ENCODE measurements around the gene SNAPC4. TPM values are rescaled to one million over a fixed set of nuclear protein-coding genes. Genes with fewer than 3 reads are reported as not detected.

The SNAPC4 gene
- polyA plus RNA-seq, 1 experiment, result 1.7 TPM

DNA sequence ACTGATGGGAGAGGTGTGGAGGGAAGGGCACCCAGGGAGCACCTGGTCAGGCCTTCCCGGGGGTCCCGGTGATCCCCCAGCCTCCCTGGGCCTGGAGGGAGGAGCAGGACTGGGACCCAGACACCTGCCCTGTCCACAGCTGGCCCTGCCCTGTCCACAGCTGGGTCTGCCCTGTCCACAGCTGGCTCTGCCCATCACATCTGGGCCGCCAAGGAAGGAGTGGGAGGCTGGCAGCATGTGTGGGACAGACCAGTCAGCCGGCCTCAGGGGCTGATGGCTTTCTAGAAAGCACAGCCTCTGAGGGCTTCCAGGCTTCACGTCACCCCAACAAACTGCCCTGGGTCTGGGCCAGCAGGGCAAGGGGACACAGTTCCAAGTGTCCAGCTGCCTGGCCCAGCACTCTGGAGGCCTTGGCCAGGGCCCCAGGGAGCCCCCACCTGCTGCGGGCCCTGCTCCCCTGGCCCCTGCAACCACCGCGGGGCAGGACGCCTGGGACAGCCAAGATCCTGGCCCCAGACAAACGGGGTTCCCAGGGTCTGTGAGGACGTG, 48.6 kb downstream of the SNAPC4 start:
- H3K4me3 ChIP-seq (ENCODE audit: low read depth, low read length), result no peak overlapping the region
- peaks cover 45% of the 10 kb centered on the region for H3K36me3 ChIP-seq (ENCODE audit: control insufficient read depth, insufficient read depth, low read length)
- no peak for TF ChIP-seq CTCF (IDR thresholded peaks at IDR 0.05; ENCODE audit: insufficient read depth, low read depth, low read length)
- CTCF ChIA-PET, result interaction anchor here (1.0 kb wide), 1 partner anchor 12 kb away, joined by 4 read pairs; no protein-coding TSS in a partner anchor
- DNase-seq (ENCODE audit: low read depth), result no peak
- POLR2A ChIA-PET, result no interaction called here
- no peaks in the 10 kb centered on the region for H3K27me3 ChIP-seq (ENCODE audit: control insufficient read depth, insufficient read depth, low read length)

Other genes with a start within 250 kb of the SNAPC4 start
- gene LHX3, start 195.0 kb downstream of the SNAPC4 start, polyA plus RNA-seq (2011; rRNA removed), result not detected in 2 replicates
- gene QSOX2, start 154.4 kb downstream of the SNAPC4 start, polyA plus RNA-seq (2011; rRNA removed), result 7.0 and 7.2 TPM in 2 replicates
- gene CCDC187, start 96.1 kb downstream of the SNAPC4 start, polyA plus RNA-seq (2011; rRNA removed), result not detected in 2 replicates
- 19.2 and 33.1 TPM in 2 replicates for gene GPSM1, start 72.6 kb downstream of the SNAPC4 start, polyA plus RNA-seq (2011; rRNA removed)
- 7.2 and 8.5 TPM in 2 replicates for gene DNLZ, start 36.4 kb downstream of the SNAPC4 start, polyA plus RNA-seq (2011; rRNA removed)
- 12.9 and 21.3 TPM in 2 replicates for gene CARD9, start 26.5 kb downstream of the SNAPC4 start, polyA plus RNA-seq (2011; rRNA removed)
- 25.1 and 28.0 TPM in 2 replicates for gene ENTR1, start 10.4 kb upstream of the SNAPC4 start, polyA plus RNA-seq (2011; rRNA removed)
- 43.9 and 61.6 TPM in 2 replicates for gene PMPCA, start 10.5 kb upstream of the SNAPC4 start, polyA plus RNA-seq (2011; rRNA removed)
- 3.7 and 5.6 TPM in 2 replicates for gene INPP5E, start 39.7 kb upstream of the SNAPC4 start, polyA plus RNA-seq (2011; rRNA removed)
- 15.5 and 24.4 TPM in 2 replicates for gene SEC16A, start 82.9 kb upstream of the SNAPC4 start, polyA plus RNA-seq (2011; rRNA removed)
- gene NOTCH1, start 145.9 kb upstream of the SNAPC4 start, polyA plus RNA-seq (2011; rRNA removed), result 0.97 and 1.3 TPM in 2 replicates